PC-9 (cell line): ENCODE measurements around the gene FGD5.

ENCODE experiments used
- CTCF ChIP-seq: fragments of 200-600 bp; sonication (generic); conservative IDR thresholded peaks from 2 replicates; pipeline ENCODE4 v1.6.1; 2017; ENCODE audit warnings: mixed run types, antibody characterized with exemption, mild to moderate bottlenecking, moderate library complexity
- EZH2 ChIP-seq: fragments of 200-600 bp; sonication (generic); IDR thresholded peaks from 2 replicates; pipeline ENCODE4 v1.8.0; 2017; ENCODE audit warnings: antibody characterized with exemption, low read depth

DNA sequence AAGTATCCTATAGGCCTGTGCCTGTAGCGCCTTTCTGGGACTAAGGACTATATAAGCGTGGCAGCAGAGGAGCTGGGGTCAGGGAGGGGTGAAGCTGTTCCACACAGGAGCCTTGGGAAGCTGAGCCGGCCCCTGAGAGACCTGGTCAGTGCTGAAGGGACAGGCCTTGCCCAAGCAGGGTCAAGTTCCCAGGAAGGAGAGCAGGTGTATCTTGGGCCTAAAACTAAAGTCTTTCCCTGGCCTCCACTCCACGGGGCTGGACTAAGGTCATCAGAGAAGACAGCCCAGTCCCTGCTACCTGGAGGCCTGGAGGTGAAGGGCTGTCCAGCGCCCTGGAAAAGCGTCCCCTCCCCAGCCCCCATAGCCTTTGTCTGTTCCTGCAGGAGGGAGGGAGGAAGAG lies 104.7 kb downstream of the FGD5 start:
- no peak for TF ChIP-seq CTCF
- no peak for TF ChIP-seq EZH2
